ENCODE results near the gene FSTL5. TPM values are rescaled to one million over a fixed set of nuclear protein-coding genes. Genes with fewer than 3 reads are reported as not detected.
A peak's percentile ranks its signal among the peaks of the same experiment; 100 is the strongest.

Gene FSTL5
- total and polyA plus RNA-seq, 9 of the 15 experiments (the other 6 are each of a cell fraction or from before 2014, with no cell fraction given): 0.09 to 3.1 (median 0.50) TPM; not detected in 1

DNA sequence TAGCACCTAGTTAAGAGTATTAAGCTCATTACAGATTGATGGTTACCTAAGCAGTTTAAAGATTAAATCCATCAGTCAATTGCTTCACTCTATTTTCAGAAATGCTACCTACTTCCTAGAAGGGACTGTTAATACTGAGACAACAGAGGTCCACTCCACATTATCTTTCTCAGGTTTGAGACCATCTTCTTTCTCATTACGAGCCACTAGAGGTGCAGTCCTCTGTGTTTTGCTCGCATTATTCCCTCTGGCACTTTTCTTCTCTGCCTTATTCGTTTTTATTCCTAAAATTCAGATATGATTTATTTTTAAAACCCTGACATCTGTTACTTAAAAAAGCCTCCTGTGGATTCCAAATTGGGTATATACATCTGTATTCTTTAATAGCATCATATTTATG, 459.1 kb downstream of the FSTL5 start (continued):
- TF ChIP-seq, protein P1, sequence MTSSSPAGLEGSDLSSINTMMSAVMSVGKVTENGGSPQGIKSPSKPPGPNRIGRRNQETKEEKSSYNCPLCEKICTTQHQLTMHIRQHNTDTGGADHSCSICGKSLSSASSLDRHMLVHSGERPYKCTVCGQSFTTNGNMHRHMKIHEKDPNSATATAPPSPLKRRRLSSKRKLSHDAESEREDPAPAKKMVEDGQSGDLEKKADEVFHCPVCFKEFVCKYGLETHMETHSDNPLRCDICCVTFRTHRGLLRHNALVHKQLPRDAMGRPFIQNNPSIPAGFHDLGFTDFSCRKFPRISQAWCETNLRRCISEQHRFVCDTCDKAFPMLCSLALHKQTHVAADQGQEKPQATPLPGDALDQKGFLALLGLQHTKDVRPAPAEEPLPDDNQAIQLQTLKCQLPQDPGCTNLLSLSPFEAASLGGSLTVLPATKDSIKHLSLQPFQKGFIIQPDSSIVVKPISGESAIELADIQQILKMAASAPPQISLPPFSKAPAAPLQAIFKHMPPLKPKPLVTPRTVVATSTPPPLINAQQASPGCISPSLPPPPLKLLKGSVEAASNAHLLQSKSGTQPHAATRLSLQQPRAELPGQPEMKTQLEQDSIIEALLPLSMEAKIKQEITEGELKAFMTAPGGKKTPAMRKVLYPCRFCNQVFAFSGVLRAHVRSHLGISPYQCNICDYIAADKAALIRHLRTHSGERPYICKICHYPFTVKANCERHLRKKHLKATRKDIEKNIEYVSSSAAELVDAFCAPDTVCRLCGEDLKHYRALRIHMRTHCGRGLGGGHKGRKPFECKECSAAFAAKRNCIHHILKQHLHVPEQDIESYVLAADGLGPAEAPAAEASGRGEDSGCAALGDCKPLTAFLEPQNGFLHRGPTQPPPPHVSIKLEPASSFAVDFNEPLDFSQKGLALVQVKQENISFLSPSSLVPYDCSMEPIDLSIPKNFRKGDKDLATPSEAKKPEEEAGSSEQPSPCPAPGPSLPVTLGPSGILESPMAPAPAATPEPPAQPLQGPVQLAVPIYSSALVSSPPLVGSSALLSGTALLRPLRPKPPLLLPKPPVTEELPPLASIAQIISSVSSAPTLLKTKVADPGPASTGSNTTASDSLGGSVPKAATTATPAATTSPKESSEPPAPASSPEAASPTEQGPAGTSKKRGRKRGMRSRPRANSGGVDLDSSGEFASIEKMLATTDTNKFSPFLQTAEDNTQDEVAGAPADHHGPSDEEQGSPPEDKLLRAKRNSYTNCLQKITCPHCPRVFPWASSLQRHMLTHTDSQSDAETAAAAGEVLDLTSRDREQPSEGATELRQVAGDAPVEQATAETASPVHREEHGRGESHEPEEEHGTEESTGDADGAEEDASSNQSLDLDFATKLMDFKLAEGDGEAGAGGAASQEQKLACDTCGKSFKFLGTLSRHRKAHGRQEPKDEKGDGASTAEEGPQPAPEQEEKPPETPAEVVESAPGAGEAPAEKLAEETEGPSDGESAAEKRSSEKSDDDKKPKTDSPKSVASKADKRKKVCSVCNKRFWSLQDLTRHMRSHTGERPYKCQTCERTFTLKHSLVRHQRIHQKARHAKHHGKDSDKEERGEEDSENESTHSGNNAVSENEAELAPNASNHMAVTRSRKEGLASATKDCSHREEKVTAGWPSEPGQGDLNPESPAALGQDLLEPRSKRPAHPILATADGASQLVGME (CRISPR knock-in tag; IDR thresholded peaks at IDR 0.05): no peak
- TF ChIP-seq TBL1XR1 (IDR thresholded peaks at IDR 0.05; ENCODE audit: low read length in 2 of 2) (no peak), JUNB (CRISPR knock-in tag; conservative IDR thresholded peaks at IDR 0.05) (no peak), DACH1 (IDR thresholded peaks at IDR 0.05; ENCODE audit: partially characterized antibody) (no peak)

DNA sequence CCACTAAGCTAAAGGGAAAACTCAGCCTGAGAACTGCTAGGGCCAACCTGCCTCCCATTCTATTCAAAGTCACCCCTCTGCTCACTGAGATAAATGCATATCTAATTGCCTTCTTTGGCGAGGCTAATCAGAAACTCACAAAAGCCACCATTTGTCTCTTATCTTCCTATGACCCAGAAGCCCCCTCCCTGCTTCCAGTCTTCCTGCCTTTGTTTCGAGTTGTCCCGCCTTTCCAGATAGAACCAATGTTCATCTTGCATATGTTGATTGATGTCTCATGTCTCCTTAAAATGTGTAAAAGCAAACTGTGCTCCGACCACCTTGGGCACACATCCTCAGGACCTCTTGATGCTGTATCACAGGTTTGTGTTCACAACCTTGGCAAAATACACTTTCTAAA, 459.8 kb downstream of the FSTL5 start:
- Histone ChIP-seq H2AFZ (ENCODE audit: low read depth, low read length) (no peak overlapping the region), H3K9me1 (ENCODE audit: control insufficient read depth, insufficient read depth, low read length) (no peaks in the 10 kb centered on the region), H3K27ac (ENCODE audit: extremely low read depth, low read depth, low read length) (no peak overlapping the region), H3K4me2 (ENCODE audit: insufficient read depth, low read length) (no peak overlapping the region), H4K20me1 (replicated peaks; ENCODE audit: control insufficient read depth, insufficient read depth, low read length) (no peaks in the 10 kb centered on the region), H3K9me3 (replicated peaks; ENCODE audit: control insufficient read depth, insufficient read depth, low read depth, low read length) (no peaks in the 10 kb centered on the region), H3K4me3 (no peak overlapping the region), H3K4me1 (replicated peaks in 1 of 2; ENCODE audit: control insufficient read depth in 2 of 2, insufficient read depth in 2 of 2, low read length in 2 of 2) (no peaks in the 10 kb centered on the region), H3K27me3 (ENCODE audit: control insufficient read depth in 2 of 2, insufficient read depth in 2 of 2, low read length in 2 of 2) (no peaks in the 10 kb centered on the region), H3K9ac (ENCODE audit: insufficient read depth in 1 of 2, low read depth in 2 of 2, low read length in 2 of 2) (no peak overlapping the region), H3K36me3 (ENCODE audit: control insufficient read depth, insufficient read depth, low read length) (no peaks in the 10 kb centered on the region), H3K79me2 (ENCODE audit: control insufficient read depth, insufficient read depth, low read length) (no peaks in the 10 kb centered on the region)
- in situ Hi-C loops (cut with MboI): no loop called here
- ATAC-seq (no peak), DNase-seq (ENCODE audit: extremely low read depth in 1 of 4, low spot score in 3 of 4) (peak in 1 of 4 experiments; percentile 1), FAIRE-seq (no peak)
- no TSS peak for BruUV-seq (replicated peaks)
- no CpG with 5 or more reads among the region's 4 CpGs for WGBS (ENCODE audit: insufficient coverage, low coverage, missing lambda C conversion rate)
- CTCF ChIA-PET (ENCODE audit: low intra/inter-chr PET ratio): no interaction called here
- intact Hi-C loops (cut with micrococcal nuclease): no loop called here
- POLR2A ChIA-PET: no interaction called here
- TF ChIP-seq MEF2D (tag; conservative IDR thresholded peaks at IDR 0.05; ENCODE audit: low read depth) (no peak), ZNF586 (CRISPR knock-in tag; conservative IDR thresholded peaks at IDR 0.05) (no peak), ZNF707 (CRISPR knock-in tag; conservative IDR thresholded peaks at IDR 0.05) (no peak), FOXJ2 (tag; IDR thresholded peaks at IDR 0.05) (no peak)
- TF ChIP-seq, protein P2, sequence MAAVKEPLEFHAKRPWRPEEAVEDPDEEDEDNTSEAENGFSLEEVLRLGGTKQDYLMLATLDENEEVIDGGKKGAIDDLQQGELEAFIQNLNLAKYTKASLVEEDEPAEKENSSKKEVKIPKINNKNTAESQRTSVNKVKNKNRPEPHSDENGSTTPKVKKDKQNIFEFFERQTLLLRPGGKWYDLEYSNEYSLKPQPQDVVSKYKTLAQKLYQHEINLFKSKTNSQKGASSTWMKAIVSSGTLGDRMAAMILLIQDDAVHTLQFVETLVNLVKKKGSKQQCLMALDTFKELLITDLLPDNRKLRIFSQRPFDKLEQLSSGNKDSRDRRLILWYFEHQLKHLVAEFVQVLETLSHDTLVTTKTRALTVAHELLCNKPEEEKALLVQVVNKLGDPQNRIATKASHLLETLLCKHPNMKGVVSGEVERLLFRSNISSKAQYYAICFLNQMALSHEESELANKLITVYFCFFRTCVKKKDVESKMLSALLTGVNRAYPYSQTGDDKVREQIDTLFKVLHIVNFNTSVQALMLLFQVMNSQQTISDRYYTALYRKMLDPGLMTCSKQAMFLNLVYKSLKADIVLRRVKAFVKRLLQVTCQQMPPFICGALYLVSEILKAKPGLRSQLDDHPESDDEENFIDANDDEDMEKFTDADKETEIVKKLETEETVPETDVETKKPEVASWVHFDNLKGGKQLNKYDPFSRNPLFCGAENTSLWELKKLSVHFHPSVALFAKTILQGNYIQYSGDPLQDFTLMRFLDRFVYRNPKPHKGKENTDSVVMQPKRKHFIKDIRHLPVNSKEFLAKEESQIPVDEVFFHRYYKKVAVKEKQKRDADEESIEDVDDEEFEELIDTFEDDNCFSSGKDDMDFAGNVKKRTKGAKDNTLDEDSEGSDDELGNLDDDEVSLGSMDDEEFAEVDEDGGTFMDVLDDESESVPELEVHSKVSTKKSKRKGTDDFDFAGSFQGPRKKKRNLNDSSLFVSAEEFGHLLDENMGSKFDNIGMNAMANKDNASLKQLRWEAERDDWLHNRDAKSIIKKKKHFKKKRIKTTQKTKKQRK (IDR thresholded peaks at IDR 0.05; ENCODE audit: borderline replicate concordance, low read depth, low read length): no peak
- TF ChIP-seq, protein P3, sequence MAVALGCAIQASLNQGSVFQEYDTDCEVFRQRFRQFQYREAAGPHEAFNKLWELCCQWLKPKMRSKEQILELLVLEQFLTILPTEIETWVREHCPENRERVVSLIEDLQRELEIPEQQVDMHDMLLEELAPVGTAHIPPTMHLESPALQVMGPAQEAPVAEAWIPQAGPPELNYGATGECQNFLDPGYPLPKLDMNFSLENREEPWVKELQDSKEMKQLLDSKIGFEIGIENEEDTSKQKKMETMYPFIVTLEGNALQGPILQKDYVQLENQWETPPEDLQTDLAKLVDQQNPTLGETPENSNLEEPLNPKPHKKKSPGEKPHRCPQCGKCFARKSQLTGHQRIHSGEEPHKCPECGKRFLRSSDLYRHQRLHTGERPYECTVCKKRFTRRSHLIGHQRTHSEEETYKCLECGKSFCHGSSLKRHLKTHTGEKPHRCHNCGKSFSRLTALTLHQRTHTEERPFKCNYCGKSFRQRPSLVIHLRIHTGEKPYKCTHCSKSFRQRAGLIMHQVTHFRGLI (CRISPR knock-in tag; IDR thresholded peaks at IDR 0.05): no peak
